ENCODE data around the gene TADA1. TPM values are rescaled to one million over a fixed set of nuclear protein-coding genes. Genes with fewer than 3 reads are reported as not detected.

TADA1 gene
- total RNA-seq, 1 donor from 2014 or later: 14.0 TPM

DNA sequence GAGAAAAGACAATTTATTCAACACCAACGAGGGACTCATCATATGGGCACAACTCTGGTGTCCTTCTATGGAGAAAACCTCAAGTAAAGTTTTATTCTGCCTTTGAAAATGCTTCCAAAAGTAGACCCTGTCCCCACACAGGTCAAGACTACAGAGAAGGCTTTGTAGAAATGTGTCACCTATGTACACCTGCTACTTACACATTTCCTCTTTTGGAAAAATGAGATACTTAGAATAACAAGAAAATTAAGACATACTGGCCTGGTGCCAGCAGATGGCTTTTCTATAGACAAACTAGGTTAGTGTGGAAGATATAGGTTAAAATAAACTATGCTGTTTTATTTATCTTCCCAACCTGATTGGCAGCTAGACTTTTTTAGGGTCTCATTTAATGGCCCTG lies 23.1 kb downstream of the TADA1 start:
- no peak for DNase-seq (ENCODE audit: extremely low spot score in 2 of 2)
- no peak overlapping the region for H3K27ac ChIP-seq
- no peaks in the 10 kb centered on the region for H3K27me3 ChIP-seq
- H3K4me1 ChIP-seq: no peaks in the 10 kb centered on the region
- TF ChIP-seq POLR2AphosphoS5 (IDR thresholded peaks at IDR 0.05; ENCODE audit: insufficient read depth in 1 of 2, low read depth in 1 of 2) (no peak), POLR2A (IDR thresholded peaks at IDR 0.05) (no peak)
- TF ChIP-seq, protein P1, sequence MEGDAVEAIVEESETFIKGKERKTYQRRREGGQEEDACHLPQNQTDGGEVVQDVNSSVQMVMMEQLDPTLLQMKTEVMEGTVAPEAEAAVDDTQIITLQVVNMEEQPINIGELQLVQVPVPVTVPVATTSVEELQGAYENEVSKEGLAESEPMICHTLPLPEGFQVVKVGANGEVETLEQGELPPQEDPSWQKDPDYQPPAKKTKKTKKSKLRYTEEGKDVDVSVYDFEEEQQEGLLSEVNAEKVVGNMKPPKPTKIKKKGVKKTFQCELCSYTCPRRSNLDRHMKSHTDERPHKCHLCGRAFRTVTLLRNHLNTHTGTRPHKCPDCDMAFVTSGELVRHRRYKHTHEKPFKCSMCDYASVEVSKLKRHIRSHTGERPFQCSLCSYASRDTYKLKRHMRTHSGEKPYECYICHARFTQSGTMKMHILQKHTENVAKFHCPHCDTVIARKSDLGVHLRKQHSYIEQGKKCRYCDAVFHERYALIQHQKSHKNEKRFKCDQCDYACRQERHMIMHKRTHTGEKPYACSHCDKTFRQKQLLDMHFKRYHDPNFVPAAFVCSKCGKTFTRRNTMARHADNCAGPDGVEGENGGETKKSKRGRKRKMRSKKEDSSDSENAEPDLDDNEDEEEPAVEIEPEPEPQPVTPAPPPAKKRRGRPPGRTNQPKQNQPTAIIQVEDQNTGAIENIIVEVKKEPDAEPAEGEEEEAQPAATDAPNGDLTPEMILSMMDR (IDR thresholded peaks at IDR 0.05): no peak
- no peaks in the 10 kb centered on the region for H3K9me3 ChIP-seq
- H3K4me3 ChIP-seq: no peak overlapping the region
- H3K36me3 ChIP-seq: peaks cover 0 to 51% of the 10 kb centered on the region in 2 donors
- intact Hi-C loops (cut with DNase I): no loop called here

DNA sequence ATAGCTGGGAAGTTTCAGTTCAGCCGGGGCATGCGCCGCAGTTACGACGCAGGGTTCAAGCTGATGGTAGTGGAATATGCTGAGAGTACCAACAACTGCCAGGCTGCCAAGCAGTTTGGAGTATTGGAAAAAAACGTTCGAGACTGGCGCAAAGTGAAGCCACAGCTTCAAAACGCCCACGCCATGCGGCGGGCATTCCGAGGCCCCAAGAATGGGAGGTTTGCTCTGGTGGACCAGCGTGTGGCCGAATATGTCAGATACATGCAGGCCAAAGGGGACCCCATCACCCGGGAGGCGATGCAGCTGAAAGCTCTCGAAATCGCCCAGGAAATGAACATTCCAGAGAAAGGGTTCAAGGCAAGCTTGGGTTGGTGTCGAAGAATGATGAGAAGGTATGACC lies 26.9 kb downstream of the TADA1 start:
- no peak overlapping the region for H3K27ac ChIP-seq
- peaks cover 0 to 64% of the 10 kb centered on the region in 2 donors for H3K36me3 ChIP-seq
- no peaks in the 10 kb centered on the region for H3K27me3 ChIP-seq
- H3K9me3 ChIP-seq: no peaks in the 10 kb centered on the region
- no peak overlapping the region for H3K4me3 ChIP-seq
- TF ChIP-seq POLR2AphosphoS5 (IDR thresholded peaks at IDR 0.05; ENCODE audit: insufficient read depth in 1 of 2, low read depth in 1 of 2): no peak
- TF ChIP-seq, protein P1 (IDR thresholded peaks at IDR 0.05): no peak
- TF ChIP-seq POLR2A (IDR thresholded peaks at IDR 0.05): no peak
- intact Hi-C loops (cut with DNase I): no loop called here
- peaks cover 19% of the 10 kb centered on the region for H3K4me1 ChIP-seq
- no peak for DNase-seq (ENCODE audit: extremely low spot score in 2 of 2)

DNA sequence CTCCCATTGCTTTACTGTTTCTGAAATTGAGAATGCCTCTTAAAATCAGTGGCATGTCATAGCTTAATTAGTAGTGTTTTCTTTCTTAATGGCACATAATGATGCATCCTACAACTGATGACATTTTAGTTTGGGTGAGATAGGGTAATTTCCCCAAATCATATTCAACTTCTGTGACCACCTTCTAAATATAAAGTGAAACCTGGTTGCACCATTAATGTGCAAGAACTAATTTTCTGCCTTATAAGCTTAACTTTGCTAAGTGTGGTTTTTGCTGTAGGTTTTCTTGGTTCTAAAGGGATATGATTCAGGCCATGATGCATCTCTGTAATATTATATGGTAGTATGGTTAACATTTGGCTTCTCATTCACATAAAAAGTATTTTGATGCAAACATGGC lies 27.9 kb downstream of the TADA1 start:
- H3K4me3 ChIP-seq: no peak overlapping the region
- peaks cover 28% of the 10 kb centered on the region for H3K4me1 ChIP-seq
- H3K27ac ChIP-seq: no peak overlapping the region
- no peak for DNase-seq (ENCODE audit: extremely low spot score in 2 of 2)
- TF ChIP-seq POLR2AphosphoS5 (IDR thresholded peaks at IDR 0.05; ENCODE audit: insufficient read depth in 1 of 2, low read depth in 1 of 2) (no peak), POLR2A (IDR thresholded peaks at IDR 0.05) (no peak)
- TF ChIP-seq, protein P1 (IDR thresholded peaks at IDR 0.05): no peak
- peaks cover 0 to 73% of the 10 kb centered on the region in 2 donors for H3K36me3 ChIP-seq
- intact Hi-C loops (cut with DNase I): no loop called here
- no peaks in the 10 kb centered on the region for H3K9me3 ChIP-seq
- H3K27me3 ChIP-seq: no peaks in the 10 kb centered on the region

DNA sequence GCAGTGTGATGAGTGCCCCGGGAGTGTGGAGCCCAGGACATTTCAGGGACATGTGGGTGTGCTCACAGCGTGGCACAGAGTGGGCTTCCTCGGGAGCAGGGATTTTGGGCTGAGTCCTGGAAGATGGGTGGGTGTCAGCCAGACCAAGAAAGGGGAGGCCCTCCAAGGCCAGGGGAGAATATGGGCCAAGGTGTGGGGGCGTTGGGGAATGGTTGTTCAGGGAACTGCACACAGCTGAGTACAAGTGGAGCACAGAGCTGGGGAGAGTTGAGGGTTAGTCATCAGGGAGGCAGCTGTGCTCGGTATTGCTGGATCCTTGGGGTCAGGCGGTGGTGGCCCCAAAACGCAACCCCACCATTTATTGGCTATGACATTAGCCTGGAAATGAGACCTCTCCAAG lies 31.3 kb downstream of the TADA1 start:
- peak overlapping the region; percentile 60 for H3K27ac ChIP-seq
- H3K4me1 ChIP-seq: peaks cover 59% of the 10 kb centered on the region
- TF ChIP-seq, protein P1 (IDR thresholded peaks at IDR 0.05): no peak
- TF ChIP-seq POLR2AphosphoS5 (IDR thresholded peaks at IDR 0.05; ENCODE audit: insufficient read depth in 1 of 2, low read depth in 1 of 2): no peak
- no peak for TF ChIP-seq POLR2A (IDR thresholded peaks at IDR 0.05)
- no peak overlapping the region for H3K4me3 ChIP-seq
- peaks cover 0 to 77% of the 10 kb centered on the region in 2 donors for H3K36me3 ChIP-seq
- H3K9me3 ChIP-seq: no peaks in the 10 kb centered on the region
- no peaks in the 10 kb centered on the region for H3K27me3 ChIP-seq
- no peak for DNase-seq (ENCODE audit: extremely low spot score in 2 of 2)
- intact Hi-C loops (cut with DNase I): loop anchor here (5.0 kb wide), 1 partner anchor 33 kb away; the partner anchor contains the start of gene TADA1

DNA sequence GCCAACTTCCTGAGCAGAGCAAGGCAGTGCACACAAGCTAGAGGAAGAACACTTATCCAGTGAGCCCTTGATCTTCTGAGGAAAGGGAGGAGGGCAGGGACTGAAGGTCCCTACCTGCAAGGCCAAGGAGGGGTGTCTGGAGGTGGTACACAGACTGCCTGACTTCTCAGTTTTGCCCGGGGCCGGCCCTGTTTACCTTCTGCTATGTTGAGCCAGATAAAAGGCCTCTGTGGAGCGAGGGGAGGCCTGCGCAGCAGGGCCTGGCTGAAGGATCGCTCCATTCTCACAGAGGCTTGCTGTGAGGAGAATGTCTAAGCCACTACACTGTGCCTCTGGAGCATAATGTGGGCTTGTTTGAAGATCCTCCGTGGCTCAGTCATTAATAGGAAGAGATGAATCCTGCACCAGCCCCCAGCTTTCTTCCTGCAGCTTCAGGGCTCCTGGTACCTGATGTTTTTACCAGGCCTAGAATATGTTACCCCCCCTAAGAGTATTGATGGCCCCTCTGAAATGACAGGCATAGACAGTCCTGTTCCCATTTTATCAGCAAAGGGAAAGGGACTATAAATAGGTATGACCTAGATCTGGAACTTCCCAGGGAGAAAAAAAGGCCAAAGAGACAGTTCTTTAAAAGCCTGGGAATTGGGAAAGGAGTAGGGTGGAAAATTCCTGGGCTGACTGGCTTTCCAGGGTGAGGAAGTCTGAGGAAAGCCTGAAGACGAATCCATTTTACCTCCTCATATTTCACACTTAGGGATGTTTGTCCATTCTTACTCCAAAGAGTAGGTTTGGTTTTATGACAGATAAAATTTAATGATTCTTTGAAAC lies 32.1 kb downstream of the TADA1 start:
- no peak for TF ChIP-seq POLR2A (IDR thresholded peaks at IDR 0.05)
- H3K27me3 ChIP-seq: no peaks in the 10 kb centered on the region
- H3K27ac ChIP-seq: peak overlapping the region; percentile 60

More for the DNA sequence above, 32.1 kb downstream of the TADA1 start:
- DNase-seq (ENCODE audit: extremely low spot score in 2 of 2): no peak
- Histone ChIP-seq H3K9me3 (no peaks in the 10 kb centered on the region), H3K4me1 (peaks cover 59% of the 10 kb centered on the region), H3K36me3 (peaks cover 0 to 71% of the 10 kb centered on the region in 2 donors), H3K4me3 (no peak overlapping the region)
- intact Hi-C loops (cut with DNase I): loop anchor here (5.0 kb wide), 1 partner anchor 33 kb away; the partner anchor contains the start of gene TADA1
